VCaP (cell line): ENCODE data around the gene ITPR1.
A peak's percentile ranks its signal among the peaks of the same experiment; 100 is the strongest.

Source experiments
- H3K27ac ChIP-seq: fragments of 450-650 bp; 2 replicates; pipeline ENCODE4 v1.5.1; 2017
- CTCF ChIP-seq: fragments of 450-650 bp; conservative IDR thresholded peaks from 2 replicates; pipeline ENCODE4 v1.5.1; 2017; ENCODE audit warnings: mild to moderate bottlenecking, moderate library complexity

The ITPR1 gene

GRCh38 chr3:4852780-4853748, 359.9 kb downstream of the ITPR1 start:
- TF ChIP-seq CTCF = no peak
- H3K27ac ChIP-seq = no peak overlapping the region

- no peak for TF ChIP-seq CTCF
- H3K27ac ChIP-seq = no peak overlapping the region
Observed at GRCh38 chr3:4853749-4854140, 360.6 kb downstream of the ITPR1 start.

DNA sequence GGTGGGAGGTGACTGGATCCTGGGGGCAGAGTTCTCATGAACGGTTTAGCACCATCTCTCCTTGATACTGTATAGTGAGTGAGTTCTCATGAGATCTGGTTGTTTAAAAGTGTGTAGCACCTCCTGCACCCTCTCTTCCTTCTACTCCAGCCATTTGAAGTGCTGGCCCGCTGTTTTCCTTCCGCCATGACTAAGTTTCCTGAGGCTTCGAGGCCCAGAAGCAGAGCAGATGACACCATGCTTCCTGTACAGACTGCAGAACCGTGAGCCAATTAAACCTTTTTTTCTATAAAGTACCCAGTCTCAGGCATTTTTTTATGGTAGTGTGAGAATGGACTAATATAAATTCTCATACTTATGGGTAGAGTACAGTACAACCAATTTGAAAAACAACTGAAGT, 362.5 kb downstream of the ITPR1 start:
- H3K27ac ChIP-seq = peak overlapping the region; percentile 81
- TF ChIP-seq CTCF = no peak

DNA sequence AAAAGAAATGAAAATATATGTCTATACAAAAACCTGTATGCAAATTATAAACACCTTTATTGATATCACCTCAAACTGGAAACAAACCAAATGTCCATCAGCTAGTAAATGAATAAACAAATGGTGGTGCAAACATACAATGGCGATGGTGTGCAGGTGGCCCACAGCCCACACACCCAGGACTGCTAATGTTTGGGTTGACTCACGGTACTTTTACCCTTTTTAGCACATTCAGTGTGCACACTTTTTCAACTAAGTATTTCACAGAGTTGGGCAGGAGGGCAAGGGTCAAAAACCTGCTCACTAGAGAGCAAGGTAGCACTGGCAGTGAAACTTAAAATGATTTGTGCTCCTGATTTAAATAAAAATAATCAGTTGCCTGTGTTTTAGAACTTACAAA, 363.0 kb downstream of the ITPR1 start:
- peak overlapping the region; percentile 81 for H3K27ac ChIP-seq
- no peak for TF ChIP-seq CTCF

GRCh38 chr3:4856564-4856963, 363.4 kb downstream of the ITPR1 start:
- no peak for TF ChIP-seq CTCF
- peak overlapping the region; percentile 81 for H3K27ac ChIP-seq

DNA sequence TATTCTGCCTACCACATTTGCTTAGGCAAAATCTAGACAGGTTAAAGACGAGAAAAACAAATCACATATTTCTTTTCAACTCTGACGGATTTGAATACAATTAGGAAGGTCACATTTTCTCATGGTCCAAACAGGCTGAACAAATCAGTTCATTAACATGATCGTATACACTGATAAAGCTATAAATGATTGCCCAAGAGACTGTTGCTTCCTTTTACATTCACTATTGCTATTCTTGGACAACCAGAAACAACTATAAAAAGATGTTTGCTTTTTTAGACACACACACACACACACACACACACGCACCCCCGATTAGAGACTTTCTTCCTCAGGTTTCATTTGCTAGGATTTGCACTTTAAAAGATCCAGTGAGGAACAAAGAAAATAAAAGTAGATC, 363.8 kb downstream of the ITPR1 start:
- H3K27ac ChIP-seq = peak overlapping the region; percentile 81
- TF ChIP-seq CTCF = no peak

GRCh38 chr3:4859788-4860187, 366.6 kb downstream of the ITPR1 start:
- no peak overlapping the region for H3K27ac ChIP-seq
- TF ChIP-seq CTCF = no peak
